HepG2 (cell line): ENCODE data around the gene JADE2. TPM values are rescaled to one million over a fixed set of nuclear protein-coding genes. Genes with fewer than 3 reads are reported as not detected.

Experiments used
- ATAC-seq: fragments of 200-7000 bp; cut with Tn5 transposase; 3 replicates; pipeline ENCODE4 v1.9.1; 2020; ENCODE audit warnings: mild to moderate bottlenecking, moderate library complexity
- BruUV-seq: library from RNA; stranded (reverse); fragments of 400-500 nt; replicated peaks from 2 replicates; lab custom pipeline; 2021; lab: Mats Ljungman, UMichigan
- CTCF ChIA-PET: fragments of 300-600 bp; formaldehyde crosslinking; extraction: SDS; loops from one replicate; lab custom pipeline; 2021; ENCODE audit warnings: low total read pairs, inconsistent platforms, low intra/inter-chr PET ratio; lab: Yijun Ruan, JAX
- POLR2A ChIA-PET: fragments of 350-600 bp; sonication (Branson Sonifier 250); formaldehyde crosslinking; loops from one replicate; lab custom pipeline; 2020; ENCODE audit warnings: antibody characterized with exemption, inconsistent platforms; lab: Yijun Ruan, JAX
- DNase-seq: peaks from one replicate; pipeline ENCODE4 v3.0.0-alpha.2; 2015; ENCODE audit warnings: low spot score
- FAIRE-seq: peaks from 3 replicates; lab custom pipeline; 2011; peaks lifted over from hg19 to GRCh38; lab: Jason Lieb, UNC
- H2AFZ ChIP-seq: one replicate; pipeline ENCODE4 v1.6.1; 2011; ENCODE audit warnings: low read length, inconsistent platforms
- H3K27ac ChIP-seq: fragments of 300-600 bp; 3 replicates; pipeline ENCODE4 v1.8.0; 2011; ENCODE audit warnings: mixed run types, mild to moderate bottlenecking, mixed read lengths, low read length, inconsistent platforms; ENCODE audit not compliant: insufficient read depth; ENCODE audit errors: extremely low read length
- H3K27me3 ChIP-seq, 2 experiments: fragments of 200-600 bp in 1 of 2; 2 replicates in 1 of 2; 3 replicates in 1 of 2; pipeline versions ENCODE4 v1.6.0 to v1.8.0; 2011; ENCODE audit warnings: low read length in 2 of 2, mild to moderate bottlenecking in 2 of 2, moderate library complexity in 2 of 2, inconsistent platforms in 1 of 2; ENCODE audit not compliant: insufficient read depth in 2 of 2, control insufficient read depth in 1 of 2
- H3K36me3 ChIP-seq, 2 experiments: fragments of 200-600 bp in 1 of 2; replicated peaks in 1 of 2; 2 replicates in 1 of 2; 3 replicates in 1 of 2; pipeline versions ENCODE4 v1.5.1 to v1.8.0; 2011; ENCODE audit warnings: low read length in 2 of 2, inconsistent platforms in 1 of 2; ENCODE audit not compliant: insufficient read depth in 2 of 2, control insufficient read depth in 1 of 2
- H3K4me1 ChIP-seq: 2 replicates; pipeline ENCODE4 v1.5.1; 2012; ENCODE audit warnings: low read length, inconsistent platforms; ENCODE audit not compliant: insufficient read depth
- H3K4me2 ChIP-seq: 2 replicates; pipeline ENCODE4 v1.6.0; 2011; ENCODE audit warnings: low read depth, low read length, inconsistent platforms
- H3K4me3 ChIP-seq, 3 experiments: fragments of 200-600 bp in 1 of 3; sonication (generic), shearing (Covaris generic) in 1 of 3; replicated peaks in 1 of 3; 2 replicates each; pipeline ENCODE4 v1.5.1; 2011 to 2016; ENCODE audit warnings: low read length in 3 of 3, inconsistent platforms in 2 of 3, low read depth in 2 of 3, mild to moderate bottlenecking in 2 of 3, control low read depth in 1 of 3, mixed read lengths in 1 of 3; ENCODE audit not compliant: insufficient read depth in 1 of 3
- H3K79me2 ChIP-seq: one replicate; pipeline ENCODE4 v1.6.1; 2011; ENCODE audit warnings: low read length, inconsistent platforms; ENCODE audit not compliant: insufficient read depth
- H3K9ac ChIP-seq: 2 replicates; pipeline ENCODE4 v1.6.0; 2011; ENCODE audit warnings: mild to moderate bottlenecking, low read depth, low read length, inconsistent platforms; ENCODE audit not compliant: insufficient read depth
- H3K9me3 ChIP-seq: 2 replicates; pipeline ENCODE4 v1.5.1; 2012; ENCODE audit warnings: mild to moderate bottlenecking, low read length
- H4K20me1 ChIP-seq: 2 replicates; pipeline ENCODE4 v1.6.0; 2011; ENCODE audit warnings: inconsistent platforms, mild to moderate bottlenecking, low read length, moderate library complexity; ENCODE audit not compliant: insufficient read depth
- ISX ChIP-seq: sonication (generic); formaldehyde crosslinking; conservative IDR thresholded peaks from 2 replicates; pipeline ENCODE4 v1.5.0; 2020; ENCODE audit warnings: missing genetic modification reagents
- SAFB2 ChIP-seq: sonication (generic); formaldehyde crosslinking; IDR thresholded peaks from 2 replicates; pipeline ENCODE4 v1.5.1; 2020; ENCODE audit warnings: missing genetic modification reagents, low read depth, mild to moderate bottlenecking, borderline replicate concordance
- SMARCC2 ChIP-seq: fragments of 450-650 bp; IDR thresholded peaks from 2 replicates; pipeline ENCODE4 v1.6.1; 2017; ENCODE audit warnings: antibody characterized with exemption, mild to moderate bottlenecking
- TBX3 ChIP-seq: fragments of 450-650 bp; IDR thresholded peaks from 2 replicates; pipeline ENCODE4 v1.6.1; 2017; ENCODE audit warnings: antibody characterized with exemption, mild to moderate bottlenecking, inconsistent platforms, borderline replicate concordance
- THAP8 ChIP-seq: sonication (generic); formaldehyde crosslinking; IDR thresholded peaks from 2 replicates; pipeline ENCODE4 v1.5.1; 2020; ENCODE audit warnings: missing genetic modification reagents, mild to moderate bottlenecking, borderline replicate concordance
- ZBTB25 ChIP-seq: IDR thresholded peaks from 2 replicates; pipeline ENCODE4 v1.6.1; 2018; ENCODE audit warnings: missing genetic modification reagents
- ZNF160 ChIP-seq: sonication (generic); formaldehyde crosslinking; IDR thresholded peaks from 2 replicates; pipeline ENCODE4 v1.8.0; 2022; ENCODE audit warnings: mild to moderate bottlenecking, inconsistent platforms, missing genetic modification reagents
- ZNF567 ChIP-seq: sonication (generic); formaldehyde crosslinking; IDR thresholded peaks from 2 replicates; pipeline ENCODE4 v1.8.1; 2023; ENCODE audit warnings: mild to moderate bottlenecking, missing genetic modification reagents, borderline replicate concordance
- ZNF773 ChIP-seq: sonication (generic); formaldehyde crosslinking; IDR thresholded peaks from 2 replicates; pipeline ENCODE4 v1.4.0; 2020; ENCODE audit warnings: missing genetic modification reagents, borderline replicate concordance
- ZNF839 ChIP-seq: sonication (generic); formaldehyde crosslinking; IDR thresholded peaks from 2 replicates; pipeline ENCODE4 v1.4.0; 2020; ENCODE audit warnings: missing genetic modification reagents, mild to moderate bottlenecking, borderline replicate concordance
- WGBS: methylation state at CpG from one replicate; pipeline ENCODE4 v1.1.6; 2017; ENCODE audit warnings: low lambda C conversion rate; 5-methylcytosine and 5-hydroxymethylcytosine counted together
- in situ Hi-C: cut with HindIII; loops from 2 replicates; pipeline ENCODE4 v1.10.0; 2017; ENCODE audit warnings: low pct_unique_long_range_greater_than_20kb; ENCODE audit not compliant: extremely low pct_ligation_motif_present
- intact Hi-C: fragments of 100-400 bp; cut with micrococcal nuclease; formaldehyde crosslinking; loops from one replicate; pipeline ENCODE4 v1.10.0; 2022; ENCODE audit not compliant: unreplicated experiment
- polyA plus RNA-seq, 8 experiments: library from polyadenylated mRNA; depleted of rRNA in 3 of 8; stranded (reverse) in 7 of 8; unstranded in 1 of 8; fragments of >200 nt; fragmentation: Illumina TruSeq in 4 of 8; extraction: Trizol in 4 of 8; gene quantifications; 2 replicates each; pipeline versions ENCODE4 v1.2.1 to v1.2.3, GENCODE V29; 2011 to 2016; ENCODE audit warnings: low read depth in 4 of 8, missing spikeins in 1 of 8, mixed read lengths in 1 of 8; ENCODE audit not compliant: insufficient read depth in 1 of 8
- total RNA-seq, 5 experiments: library from RNA; depleted of rRNA; stranded (reverse); fragments of >200 nt; fragmentation: Illumina TruSeq; extraction: Trizol; gene quantifications; 2 replicates each; pipeline ENCODE4 v1.2.3, GENCODE V29; 2016; ENCODE audit warnings: low read depth in 1 of 5
- TF ChIP-seq, protein P1 (sequence below): fragments of 450-650 bp; IDR thresholded peaks from 2 replicates; pipeline ENCODE4 v1.6.1; 2017; ENCODE audit warnings: mild to moderate bottlenecking
- TF ChIP-seq, protein P2 (sequence below): sonication (generic); formaldehyde crosslinking; conservative IDR thresholded peaks from 2 replicates; pipeline ENCODE4 v1.4.0; 2020; ENCODE audit warnings: missing genetic modification reagents

Gene JADE2
- total and polyA plus RNA-seq, 2 of the 13 experiments (the other 11 are each of a cell fraction or from before 2014, with no cell fraction given) = 7.5 to 15.1 TPM

GRCh38 chr5:134547999-134548658 is 22.7 kb downstream of the JADE2 start:
- CTCF ChIA-PET = no interaction called here
- no peak overlapping the region for H3K4me2 ChIP-seq
- H3K4me1 ChIP-seq = peaks cover 6% of the 10 kb centered on the region
- no peaks in the 10 kb centered on the region for H3K9me3 ChIP-seq
- FAIRE-seq = no peak
- no peak for DNase-seq
- no TSS peak for BruUV-seq
- peaks cover 6 to 31% of the 10 kb centered on the region in 2 experiments; a peak in 4 of 5 replicates for H3K36me3 ChIP-seq
- no peak overlapping the region for H3K9ac ChIP-seq
- no peaks in the 10 kb centered on the region for H3K27me3 ChIP-seq
- ATAC-seq = no peak
- intact Hi-C loops (no loop called here), in situ Hi-C loops (no loop called here)
- WGBS = 97% methylated on average over 12 of the region's 13 CpGs
- H3K27ac ChIP-seq = no peak overlapping the region
- TF ChIP-seq ZNF160 (CRISPR knock-in tag) (no peak), SAFB2 (CRISPR knock-in tag) (no peak), ZNF567 (CRISPR knock-in tag) (no peak), ZBTB25 (CRISPR knock-in tag) (no peak), ISX (CRISPR knock-in tag) (no peak), SMARCC2 (no peak), ZNF773 (CRISPR knock-in tag) (no peak), THAP8 (CRISPR knock-in tag) (no peak), TBX3 (no peak), ZNF839 (CRISPR knock-in tag) (no peak)
- TF ChIP-seq, protein P1, sequence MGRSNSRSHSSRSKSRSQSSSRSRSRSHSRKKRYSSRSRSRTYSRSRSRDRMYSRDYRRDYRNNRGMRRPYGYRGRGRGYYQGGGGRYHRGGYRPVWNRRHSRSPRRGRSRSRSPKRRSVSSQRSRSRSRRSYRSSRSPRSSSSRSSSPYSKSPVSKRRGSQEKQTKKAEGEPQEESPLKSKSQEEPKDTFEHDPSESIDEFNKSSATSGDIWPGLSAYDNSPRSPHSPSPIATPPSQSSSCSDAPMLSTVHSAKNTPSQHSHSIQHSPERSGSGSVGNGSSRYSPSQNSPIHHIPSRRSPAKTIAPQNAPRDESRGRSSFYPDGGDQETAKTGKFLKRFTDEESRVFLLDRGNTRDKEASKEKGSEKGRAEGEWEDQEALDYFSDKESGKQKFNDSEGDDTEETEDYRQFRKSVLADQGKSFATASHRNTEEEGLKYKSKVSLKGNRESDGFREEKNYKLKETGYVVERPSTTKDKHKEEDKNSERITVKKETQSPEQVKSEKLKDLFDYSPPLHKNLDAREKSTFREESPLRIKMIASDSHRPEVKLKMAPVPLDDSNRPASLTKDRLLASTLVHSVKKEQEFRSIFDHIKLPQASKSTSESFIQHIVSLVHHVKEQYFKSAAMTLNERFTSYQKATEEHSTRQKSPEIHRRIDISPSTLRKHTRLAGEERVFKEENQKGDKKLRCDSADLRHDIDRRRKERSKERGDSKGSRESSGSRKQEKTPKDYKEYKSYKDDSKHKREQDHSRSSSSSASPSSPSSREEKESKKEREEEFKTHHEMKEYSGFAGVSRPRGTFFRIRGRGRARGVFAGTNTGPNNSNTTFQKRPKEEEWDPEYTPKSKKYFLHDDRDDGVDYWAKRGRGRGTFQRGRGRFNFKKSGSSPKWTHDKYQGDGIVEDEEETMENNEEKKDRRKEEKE = no peak
- TF ChIP-seq, protein P2, sequence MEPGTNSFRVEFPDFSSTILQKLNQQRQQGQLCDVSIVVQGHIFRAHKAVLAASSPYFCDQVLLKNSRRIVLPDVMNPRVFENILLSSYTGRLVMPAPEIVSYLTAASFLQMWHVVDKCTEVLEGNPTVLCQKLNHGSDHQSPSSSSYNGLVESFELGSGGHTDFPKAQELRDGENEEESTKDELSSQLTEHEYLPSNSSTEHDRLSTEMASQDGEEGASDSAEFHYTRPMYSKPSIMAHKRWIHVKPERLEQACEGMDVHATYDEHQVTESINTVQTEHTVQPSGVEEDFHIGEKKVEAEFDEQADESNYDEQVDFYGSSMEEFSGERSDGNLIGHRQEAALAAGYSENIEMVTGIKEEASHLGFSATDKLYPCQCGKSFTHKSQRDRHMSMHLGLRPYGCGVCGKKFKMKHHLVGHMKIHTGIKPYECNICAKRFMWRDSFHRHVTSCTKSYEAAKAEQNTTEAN (CRISPR knock-in tag) = no peak
- H3K79me2 ChIP-seq = no peaks in the 10 kb centered on the region
- POLR2A ChIA-PET = no interaction called here
- H4K20me1 ChIP-seq = no peaks in the 10 kb centered on the region
- H3K4me3 ChIP-seq = no peak overlapping the region
- no peak overlapping the region for H2AFZ ChIP-seq
